Thyroid gland (tissue), 4 donors: ENCODE results near the gene ADAMTSL1. TPM values are rescaled to one million over a fixed set of nuclear protein-coding genes. Genes with fewer than 3 reads are reported as not detected.

Source experiments
- DNase-seq, 2 donors: peaks; one replicate each; pipeline ENCODE4 v3.0.0-alpha.2; 2019
- H3K27ac ChIP-seq, 3 donors: fragments of 200-600 bp; sonication (generic); 1 replicate in 2 of 3; 2 replicates in 1 of 3; pipeline ENCODE4 v1.5.1; 2016 to 2019; ENCODE audit warnings: mild to moderate bottlenecking in 1 of 3, moderate library complexity in 1 of 3
- H3K27me3 ChIP-seq: fragments of 200-600 bp; sonication (generic); one replicate; pipeline ENCODE4 v1.5.1; 2019
- H3K36me3 ChIP-seq, 2 donors: fragments of 200-600 bp; sonication (generic); one replicate each; pipeline ENCODE4 v1.5.1; 2016 to 2019
- H3K4me1 ChIP-seq, 2 donors: fragments of 200-600 bp; sonication (generic); one replicate each; pipeline ENCODE4 v1.5.1; 2017 to 2019
- H3K4me3 ChIP-seq, 3 donors: fragments of 200-600 bp; sonication (generic); replicated peaks in 1 of 3; 1 replicate in 2 of 3; 2 replicates in 1 of 3; pipeline ENCODE4 v1.5.1; 2016; ENCODE audit warnings: mild to moderate bottlenecking in 1 of 3
- H3K9me3 ChIP-seq: fragments of 200-600 bp; sonication (generic); one replicate; pipeline ENCODE4 v1.5.1; 2017
- POLR2A ChIP-seq, 2 donors: fragments of 450-650 bp; IDR thresholded peaks; one replicate each; pipeline ENCODE4 v1.6.1; 2017; ENCODE audit warnings: antibody characterized with exemption in 2 of 2, mild to moderate bottlenecking in 2 of 2, moderate library complexity in 1 of 2
- WGBS, 2 donors: methylation state at CpG; one replicate each; pipeline ENCODE4 v1.1.5; 2017; 5-methylcytosine and 5-hydroxymethylcytosine counted together
- intact Hi-C: fragments of 100-400 bp; cut with DNase I; formaldehyde crosslinking; loops from one replicate; pipeline ENCODE4 v1.15.1; 2023
- total RNA-seq, 4 donors: library from RNA; depleted of rRNA; stranded (reverse); fragments of >200 nt; gene quantifications; one replicate each; pipeline ENCODE4 v1.2.3, GENCODE V29; 2016
- TF ChIP-seq, protein P1 (sequence below), 6 experiments: fragments of 200-600 bp in 3 of 6; fragments of 450-650 bp in 3 of 6; sonication (generic) in 3 of 6; IDR thresholded peaks; one replicate each; pipeline ENCODE4 v1.5.1; 2016 to 2019; ENCODE audit warnings: antibody characterized with exemption in 6 of 6, mild to moderate bottlenecking in 2 of 6, inconsistent platforms in 1 of 6, moderate library complexity in 1 of 6

Gene ADAMTSL1
- total RNA-seq, 4 donors from 2014 or later, result 1.6 to 9.0 (median 4.8) TPM

DNA sequence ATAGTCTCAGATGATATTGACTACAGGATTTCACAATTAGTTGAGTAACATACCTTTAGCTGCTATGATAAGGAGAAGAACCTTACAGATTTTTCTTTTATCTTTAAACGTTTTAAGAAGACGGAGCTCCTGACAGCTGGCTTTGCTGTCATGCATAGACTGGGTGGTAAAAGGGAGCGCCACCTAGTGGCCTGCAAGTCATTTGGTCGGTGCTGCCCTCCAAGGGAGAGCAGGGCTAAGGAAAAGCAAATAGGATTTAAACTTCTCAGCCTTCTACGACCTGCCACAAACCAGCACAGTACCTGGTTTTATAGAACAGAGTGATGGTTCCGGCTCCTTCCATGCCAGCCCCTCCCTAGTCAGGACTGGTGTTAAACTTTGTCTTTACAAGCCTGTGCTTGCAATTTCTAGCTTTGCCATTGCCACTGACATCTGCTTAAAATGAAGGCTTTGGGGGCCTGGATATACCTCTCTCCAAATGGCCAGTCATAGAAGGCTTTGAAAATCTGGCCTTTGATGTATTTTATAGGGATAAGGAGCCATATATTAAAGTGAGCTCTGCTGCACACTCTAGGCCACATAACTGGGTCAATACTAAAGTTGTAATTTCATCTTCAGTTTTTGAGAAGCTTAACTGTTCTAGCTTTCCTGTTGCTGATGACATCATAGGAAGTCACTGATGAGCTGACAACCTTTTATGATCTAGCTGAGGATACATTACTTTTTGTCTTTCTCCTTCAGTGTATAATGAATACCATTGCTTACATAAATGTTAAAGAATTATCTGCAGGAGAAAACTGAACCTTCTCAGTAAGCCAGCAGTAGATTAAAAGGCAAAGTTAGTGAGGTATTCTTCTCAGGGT is 31.1 kb upstream of the ADAMTSL1 start:
- Histone ChIP-seq H3K9me3 (no peaks in the 10 kb centered on the region), H3K4me3 (no peak overlapping the region), H3K36me3 (no peaks in the 10 kb centered on the region), H3K27me3 (no peaks in the 10 kb centered on the region), H3K4me1 (peaks cover 0 to 12% of the 10 kb centered on the region in 2 donors), H3K27ac (no peak overlapping the region)
- TF ChIP-seq POLR2A (IDR thresholded peaks at IDR 0.05), result no peak
- TF ChIP-seq, protein P1, sequence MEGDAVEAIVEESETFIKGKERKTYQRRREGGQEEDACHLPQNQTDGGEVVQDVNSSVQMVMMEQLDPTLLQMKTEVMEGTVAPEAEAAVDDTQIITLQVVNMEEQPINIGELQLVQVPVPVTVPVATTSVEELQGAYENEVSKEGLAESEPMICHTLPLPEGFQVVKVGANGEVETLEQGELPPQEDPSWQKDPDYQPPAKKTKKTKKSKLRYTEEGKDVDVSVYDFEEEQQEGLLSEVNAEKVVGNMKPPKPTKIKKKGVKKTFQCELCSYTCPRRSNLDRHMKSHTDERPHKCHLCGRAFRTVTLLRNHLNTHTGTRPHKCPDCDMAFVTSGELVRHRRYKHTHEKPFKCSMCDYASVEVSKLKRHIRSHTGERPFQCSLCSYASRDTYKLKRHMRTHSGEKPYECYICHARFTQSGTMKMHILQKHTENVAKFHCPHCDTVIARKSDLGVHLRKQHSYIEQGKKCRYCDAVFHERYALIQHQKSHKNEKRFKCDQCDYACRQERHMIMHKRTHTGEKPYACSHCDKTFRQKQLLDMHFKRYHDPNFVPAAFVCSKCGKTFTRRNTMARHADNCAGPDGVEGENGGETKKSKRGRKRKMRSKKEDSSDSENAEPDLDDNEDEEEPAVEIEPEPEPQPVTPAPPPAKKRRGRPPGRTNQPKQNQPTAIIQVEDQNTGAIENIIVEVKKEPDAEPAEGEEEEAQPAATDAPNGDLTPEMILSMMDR (IDR thresholded peaks at IDR 0.05), result peak; percentile 75 to 92 (median 84)
- WGBS, 2 donors, result 5 to 10% methylated on average over 6 of the region's 6 CpGs
- intact Hi-C loops, result loop anchor here (5.0 kb wide), 1 partner anchor 186 kb away; no protein-coding TSS in a partner anchor
- peak; percentile 76 to 83 for DNase-seq

DNA sequence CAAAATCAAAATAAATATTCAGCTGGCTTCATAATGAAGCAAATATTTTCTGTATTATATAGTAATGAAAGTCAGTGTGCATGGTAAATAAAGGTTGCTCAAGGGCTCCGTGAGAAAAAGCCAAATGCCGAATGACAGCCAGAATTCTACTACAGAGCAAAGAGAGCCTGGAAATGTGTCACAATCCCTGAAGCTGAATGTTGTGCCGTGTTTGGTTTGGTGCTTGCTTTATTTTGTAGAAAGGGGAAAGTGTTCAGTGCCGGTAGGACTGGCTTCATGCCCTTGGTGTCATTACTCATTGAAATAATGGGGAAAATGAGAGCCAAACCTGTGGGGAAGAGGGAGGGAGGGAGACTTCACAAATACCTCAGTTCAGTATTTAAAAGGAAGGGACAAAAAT is 26.8 kb upstream of the ADAMTSL1 start:
- Histone ChIP-seq H3K4me1 (no peaks in the 10 kb centered on the region), H3K4me3 (no peak overlapping the region), H3K9me3 (no peaks in the 10 kb centered on the region), H3K27me3 (no peaks in the 10 kb centered on the region), H3K36me3 (no peaks in the 10 kb centered on the region), H3K27ac (no peak overlapping the region)
- TF ChIP-seq, protein P1 (IDR thresholded peaks at IDR 0.05), result no peak
- no peak for TF ChIP-seq POLR2A (IDR thresholded peaks at IDR 0.05)
- intact Hi-C loops, result no loop called here
- DNase-seq, result no peak
- 65 to 80% methylated on average over 4 of the region's 4 CpGs for WGBS, 2 donors

DNA sequence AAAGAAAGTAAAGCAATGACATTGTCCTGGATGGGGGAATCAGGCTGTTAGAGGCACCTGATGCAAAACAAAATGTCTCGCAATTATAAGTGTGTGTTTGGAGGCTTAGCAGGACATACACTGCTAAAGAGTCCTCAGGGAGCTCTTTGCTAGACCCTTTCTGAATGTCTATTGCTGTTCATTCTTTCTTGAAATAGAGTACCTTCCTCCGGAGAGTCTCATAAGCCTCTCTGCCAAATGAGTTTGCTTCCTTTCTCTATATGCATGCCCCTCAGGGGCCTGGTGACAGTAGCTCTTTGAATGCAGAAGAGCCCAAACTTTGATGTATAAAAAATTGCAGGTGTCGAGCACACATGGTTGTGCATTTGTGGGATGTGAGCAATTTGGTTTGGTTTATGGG is 26.4 kb upstream of the ADAMTSL1 start:
- Histone ChIP-seq H3K4me1 (no peaks in the 10 kb centered on the region), H3K27ac (no peak overlapping the region), H3K9me3 (no peaks in the 10 kb centered on the region), H3K4me3 (no peak overlapping the region), H3K27me3 (no peaks in the 10 kb centered on the region), H3K36me3 (no peaks in the 10 kb centered on the region)
- 81 to 88% methylated on average over 3 of the region's 3 CpGs for WGBS, 2 donors
- TF ChIP-seq POLR2A (IDR thresholded peaks at IDR 0.05), result no peak
- TF ChIP-seq, protein P1 (IDR thresholded peaks at IDR 0.05), result no peak
- DNase-seq, result no peak
- intact Hi-C loops, result no loop called here

- Histone ChIP-seq H3K36me3 (no peaks in the 10 kb centered on the region), H3K27me3 (no peaks in the 10 kb centered on the region), H3K4me1 (no peaks in the 10 kb centered on the region), H3K9me3 (no peaks in the 10 kb centered on the region), H3K27ac (no peak overlapping the region), H3K4me3 (no peak overlapping the region)
- no peak for DNase-seq
- no peak for TF ChIP-seq POLR2A (IDR thresholded peaks at IDR 0.05)
- TF ChIP-seq, protein P1 (IDR thresholded peaks at IDR 0.05), result no peak
- intact Hi-C loops, result no loop called here
These were observed 25.9 kb upstream of the ADAMTSL1 start for GRCh38 chr9:18448101-18448500.

- Histone ChIP-seq H3K4me3 (no peak overlapping the region), H3K4me1 (no peaks in the 10 kb centered on the region), H3K36me3 (no peaks in the 10 kb centered on the region), H3K27me3 (no peaks in the 10 kb centered on the region), H3K27ac (no peak overlapping the region), H3K9me3 (no peaks in the 10 kb centered on the region)
- intact Hi-C loops, result no loop called here
- DNase-seq, result no peak
- no peak for TF ChIP-seq POLR2A (IDR thresholded peaks at IDR 0.05)
- TF ChIP-seq, protein P1 (IDR thresholded peaks at IDR 0.05), result no peak
- WGBS, 2 donors, result 75 to 82% methylated on average over 3 of the region's 3 CpGs
These were observed 22.5 kb upstream of the ADAMTSL1 start for GRCh38 chr9:18451406-18451805.
